Mammary epithelial cell (primary cell): ENCODE data around the gene NR5A1.

Experiments used
- CTCF ChIP-seq, 2 donors: IDR thresholded peaks in 1 of 2; conservative IDR thresholded peaks in 1 of 2; 2 replicates each; pipeline ENCODE4 v1.5.1; 2011 to 2012; ENCODE audit warnings: inconsistent platforms in 2 of 2, low read length in 2 of 2, mild to moderate bottlenecking in 2 of 2, control low read depth in 1 of 2, low read depth in 1 of 2; ENCODE audit not compliant: insufficient read depth in 1 of 2; ENCODE audit errors: extremely low read depth in 1 of 2
- EZH2 ChIP-seq: IDR thresholded peaks from 2 replicates; pipeline ENCODE4 v1.6.1; 2012; ENCODE audit warnings: low read length, inconsistent platforms, borderline replicate concordance

- no peak for TF ChIP-seq CTCF (conservative IDR thresholded peaks at IDR 0.05 in 1 of 2, IDR thresholded peaks at IDR 0.05 in 1 of 2; ENCODE audit: extremely low read depth in 1 of 2, insufficient read depth in 1 of 2, low read depth in 1 of 2, low read length in 2 of 2)
- no peak for TF ChIP-seq EZH2
These were observed 10.7 kb downstream of the NR5A1 start for GRCh38 chr9:124496463-124496862.
